Fibroblast of skin of left quadriceps (primary cell): Measurements from ENCODE around the gene MPPED1.

ENCODE experiments used
- DNase-seq, 2 experiments: peaks; one replicate each; pipeline ENCODE4 v3.0.0-alpha.2; 2013; ENCODE audit warnings: low read depth in 2 of 2

Gene MPPED1

DNA sequence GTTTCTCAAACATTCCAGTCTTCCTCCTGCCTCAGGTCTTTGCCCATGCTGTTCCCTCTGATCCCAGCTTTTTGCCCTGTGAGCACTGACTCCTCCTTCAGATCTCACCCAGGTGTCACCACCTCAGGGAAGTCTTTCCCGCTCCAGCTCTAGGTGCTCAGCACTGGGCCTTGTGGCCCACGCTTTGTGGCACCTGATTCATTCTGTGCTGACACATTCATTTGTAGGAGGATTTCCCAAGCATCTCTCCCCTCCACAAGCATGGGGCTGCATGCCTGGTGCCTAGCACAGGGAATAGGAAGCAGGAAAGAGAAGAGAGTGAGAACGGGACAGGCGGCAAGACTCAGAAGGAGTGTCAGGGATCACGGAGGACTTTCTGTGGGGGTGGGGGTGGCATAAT, 17.6 kb downstream of the MPPED1 start:
- DNase-seq: no peak

- DNase-seq: no peak
Observed at GRCh38 chr22:43431808-43432554, 20.2 kb downstream of the MPPED1 start.

DNA sequence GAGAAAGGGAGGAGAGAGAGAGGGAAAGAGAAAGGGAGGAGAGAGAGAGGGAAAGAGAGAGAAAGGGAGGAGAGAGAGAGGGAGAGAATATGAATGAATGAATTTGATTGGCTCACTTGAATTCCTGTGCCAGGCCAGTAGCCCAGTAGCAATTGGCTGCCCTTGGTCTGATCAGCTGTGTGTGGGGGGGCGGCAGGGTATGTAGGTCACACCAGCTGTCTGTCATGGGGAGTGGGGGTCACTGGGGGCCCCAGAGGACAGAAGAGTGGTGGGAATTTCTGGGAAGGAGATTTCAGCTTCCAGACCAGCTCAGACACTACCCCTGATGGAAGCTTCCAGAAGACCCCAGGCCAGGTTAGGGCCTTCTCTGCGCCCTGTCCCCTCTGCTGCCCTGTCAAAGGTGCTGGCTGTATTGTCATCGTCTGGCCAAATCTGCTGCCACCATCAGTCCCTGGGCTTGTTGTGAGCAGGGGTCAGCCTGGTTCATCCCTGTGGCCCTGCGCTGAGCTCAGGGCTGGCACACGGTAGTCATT, 21.1 kb downstream of the MPPED1 start:
- no peak for DNase-seq

GRCh38 chr22:43433451-43434274, 21.8 kb downstream of the MPPED1 start:
- no peak for DNase-seq

- no peak for DNase-seq
Observed at GRCh38 chr22:43434275-43434927, 22.6 kb downstream of the MPPED1 start.

DNA sequence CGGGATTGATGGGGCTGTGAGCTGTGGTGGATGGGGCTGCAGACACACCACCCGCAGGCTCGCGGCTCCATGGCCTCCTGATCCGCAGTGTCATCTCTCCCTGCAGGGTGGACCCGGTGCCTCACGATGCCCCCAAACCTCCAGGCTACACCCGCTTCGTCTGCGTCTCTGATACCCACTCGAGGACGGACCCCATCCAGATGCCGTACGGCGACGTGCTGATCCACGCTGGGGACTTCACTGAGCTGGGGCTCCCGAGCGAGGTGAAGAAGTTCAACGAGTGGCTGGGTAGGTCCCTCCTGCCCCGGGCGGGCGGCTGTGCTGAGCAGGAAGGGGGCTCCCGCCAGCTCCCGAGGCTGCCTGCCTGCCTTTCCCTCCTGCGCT, 23.1 kb downstream of the MPPED1 start:
- DNase-seq: no peak

GRCh38 chr22:43435851-43436811, 24.3 kb downstream of the MPPED1 start:
- DNase-seq: no peak

DNA sequence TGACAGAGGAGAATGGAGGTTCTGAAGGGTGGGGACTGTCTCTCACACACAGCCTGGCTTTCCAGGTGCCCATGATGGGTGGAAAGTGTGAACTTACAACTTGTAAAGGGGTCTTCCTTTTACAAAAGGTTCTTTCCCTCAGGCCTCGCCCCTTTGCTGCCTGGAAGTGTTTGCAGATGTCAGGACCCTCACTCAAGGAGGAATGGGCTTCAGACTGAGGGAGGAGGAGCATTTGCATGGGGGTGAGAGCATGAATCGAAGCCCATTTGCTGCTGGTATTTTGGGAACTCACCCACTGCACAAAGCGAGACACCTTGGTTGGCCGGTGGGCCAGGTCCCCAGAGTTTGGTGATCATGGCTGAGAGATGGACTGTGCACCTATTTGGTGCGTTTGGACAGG, 25.1 kb downstream of the MPPED1 start:
- DNase-seq: no peak

DNA sequence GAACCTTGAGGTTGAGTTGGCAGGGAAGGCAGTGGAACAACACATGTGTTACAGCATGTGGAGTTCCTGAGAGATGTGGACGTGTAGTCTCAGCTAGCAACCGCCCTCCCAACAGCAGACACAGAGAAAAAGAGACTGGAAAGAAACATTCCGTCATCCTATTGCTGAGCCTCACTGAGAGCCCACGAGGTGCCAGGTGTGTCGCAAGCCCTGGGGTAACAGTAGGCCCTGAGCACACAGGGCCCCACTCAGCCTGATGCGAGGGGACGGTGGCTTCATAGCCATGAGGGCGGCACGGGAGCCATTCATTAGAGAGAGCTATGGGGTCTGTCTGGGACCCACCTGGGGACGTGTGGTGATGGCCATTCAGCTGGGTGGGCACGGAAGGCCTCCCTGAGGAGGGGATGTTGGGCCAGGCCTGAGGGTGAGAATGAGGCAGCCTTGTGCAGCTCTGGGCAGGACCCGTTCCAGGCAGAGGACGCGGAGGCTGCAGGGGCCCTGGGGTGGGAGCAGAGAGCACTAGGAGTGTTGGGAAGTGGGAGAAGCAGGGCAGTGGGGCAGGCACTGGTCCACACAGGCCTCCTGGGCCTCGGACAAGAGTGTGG, 26.2 kb downstream of the MPPED1 start:
- DNase-seq: no peak

DNA sequence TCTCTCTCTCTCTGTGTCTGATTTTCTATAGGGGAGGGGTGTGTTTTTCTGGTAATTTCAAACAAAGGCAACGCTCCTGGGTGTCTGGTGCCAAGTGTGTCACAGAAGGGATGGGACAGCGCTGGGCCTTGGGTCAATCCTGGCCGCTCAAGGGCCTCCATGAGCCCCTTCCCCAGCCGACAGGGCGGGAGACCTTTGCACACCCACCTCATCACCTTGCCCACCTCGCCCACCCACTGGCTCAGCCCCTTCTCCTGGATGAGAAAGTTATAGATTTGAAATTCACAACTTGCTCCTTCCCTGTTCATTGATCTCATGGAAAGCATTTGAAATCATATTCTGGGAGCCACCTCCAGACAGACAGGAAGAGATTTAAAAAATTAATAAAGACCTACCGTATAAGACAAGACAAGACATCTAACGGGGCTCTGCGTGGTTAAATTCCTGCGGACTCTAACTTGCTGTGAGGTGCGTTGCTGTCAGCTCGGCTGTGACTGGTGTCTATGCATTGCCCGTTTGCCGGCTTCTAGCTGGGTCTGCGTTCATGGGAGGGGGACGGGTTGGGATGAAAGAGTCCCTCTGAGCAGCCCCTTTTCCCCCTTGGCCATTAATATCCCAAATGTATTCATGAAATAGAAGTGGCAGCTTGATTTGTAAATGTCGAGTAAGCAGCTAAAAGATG, 27.0 kb downstream of the MPPED1 start:
- DNase-seq: no peak

DNA sequence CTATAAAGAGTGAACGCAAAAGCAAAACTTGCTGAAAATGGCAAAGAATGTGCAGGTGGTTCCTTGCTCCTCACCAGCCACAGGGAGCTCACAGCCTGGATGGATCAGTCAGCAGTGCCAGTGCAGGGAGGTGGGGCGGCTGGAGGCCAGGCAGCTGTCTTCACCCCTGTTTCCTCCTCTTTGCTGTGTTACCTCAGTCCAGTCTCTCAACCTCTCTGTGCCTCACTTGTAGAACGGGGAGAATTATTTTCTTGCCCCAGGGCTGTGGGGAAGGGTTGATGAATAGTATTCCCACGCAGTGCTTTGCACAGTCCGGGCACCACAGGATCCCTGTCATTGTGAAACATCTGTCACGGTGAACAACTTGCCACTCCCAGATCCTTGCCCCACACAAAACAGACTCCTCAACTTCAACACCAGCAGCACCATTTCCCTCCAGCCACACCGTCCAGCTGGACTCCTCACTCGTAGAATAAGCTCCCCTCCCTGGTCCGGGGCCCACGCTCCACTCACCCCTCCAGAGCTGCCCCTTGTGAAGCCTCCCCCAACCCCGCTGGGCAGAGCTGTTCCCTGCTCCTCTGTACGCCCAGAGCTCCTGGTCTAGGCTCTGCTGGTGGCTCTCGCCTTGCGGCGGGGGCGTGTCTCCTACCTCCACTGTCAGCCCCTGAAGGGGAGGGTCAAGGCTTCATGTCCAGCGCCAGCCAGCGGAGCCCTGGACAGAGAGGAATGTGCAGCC, 27.7 kb downstream of the MPPED1 start:
- no peak for DNase-seq

- no peak for DNase-seq
Observed at GRCh38 chr22:43440104-43440387, 28.2 kb downstream of the MPPED1 start.

DNA sequence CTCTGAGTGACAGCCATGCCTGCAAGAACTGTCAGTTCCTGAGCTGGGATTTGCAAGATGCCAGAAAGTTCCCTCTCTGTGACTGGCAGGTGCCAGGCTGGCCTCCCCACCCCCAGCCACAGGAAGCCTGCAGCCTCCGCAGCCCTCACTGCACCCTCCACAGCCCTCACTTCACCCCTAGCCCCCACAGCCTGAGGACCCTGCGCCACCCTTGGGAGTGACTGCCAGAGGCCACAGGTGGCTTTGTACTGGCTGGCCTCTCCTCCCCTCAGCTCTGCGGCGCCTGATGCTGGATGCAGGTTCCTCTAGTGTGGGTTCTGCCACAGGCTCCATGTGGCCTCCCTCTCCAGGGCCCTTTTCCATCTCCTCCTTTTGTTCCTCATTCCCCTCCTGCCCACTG, 28.7 kb downstream of the MPPED1 start:
- no peak for DNase-seq

DNA sequence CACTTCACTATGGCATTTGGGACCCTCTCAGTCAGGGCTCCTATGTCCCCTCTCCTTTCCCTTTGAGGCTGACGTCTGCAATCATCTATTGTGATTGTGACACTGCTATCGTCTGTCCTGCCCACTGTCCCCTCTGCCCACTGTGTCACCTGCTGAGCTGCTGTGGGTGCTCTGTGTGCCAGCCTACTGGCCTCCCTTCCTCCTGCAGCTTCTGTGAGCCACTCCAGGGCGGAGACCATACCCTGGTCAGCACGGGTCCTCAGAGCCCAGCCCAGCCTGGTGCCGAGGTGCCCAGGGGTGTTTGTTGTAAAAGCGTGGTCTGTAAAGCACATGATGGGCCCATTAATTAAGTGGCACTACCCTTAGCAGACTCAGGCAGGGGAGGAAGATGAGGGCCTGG, 29.4 kb downstream of the MPPED1 start:
- DNase-seq: no peak

GRCh38 chr22:43441751-43442150, 29.9 kb downstream of the MPPED1 start:
- DNase-seq: no peak

DNA sequence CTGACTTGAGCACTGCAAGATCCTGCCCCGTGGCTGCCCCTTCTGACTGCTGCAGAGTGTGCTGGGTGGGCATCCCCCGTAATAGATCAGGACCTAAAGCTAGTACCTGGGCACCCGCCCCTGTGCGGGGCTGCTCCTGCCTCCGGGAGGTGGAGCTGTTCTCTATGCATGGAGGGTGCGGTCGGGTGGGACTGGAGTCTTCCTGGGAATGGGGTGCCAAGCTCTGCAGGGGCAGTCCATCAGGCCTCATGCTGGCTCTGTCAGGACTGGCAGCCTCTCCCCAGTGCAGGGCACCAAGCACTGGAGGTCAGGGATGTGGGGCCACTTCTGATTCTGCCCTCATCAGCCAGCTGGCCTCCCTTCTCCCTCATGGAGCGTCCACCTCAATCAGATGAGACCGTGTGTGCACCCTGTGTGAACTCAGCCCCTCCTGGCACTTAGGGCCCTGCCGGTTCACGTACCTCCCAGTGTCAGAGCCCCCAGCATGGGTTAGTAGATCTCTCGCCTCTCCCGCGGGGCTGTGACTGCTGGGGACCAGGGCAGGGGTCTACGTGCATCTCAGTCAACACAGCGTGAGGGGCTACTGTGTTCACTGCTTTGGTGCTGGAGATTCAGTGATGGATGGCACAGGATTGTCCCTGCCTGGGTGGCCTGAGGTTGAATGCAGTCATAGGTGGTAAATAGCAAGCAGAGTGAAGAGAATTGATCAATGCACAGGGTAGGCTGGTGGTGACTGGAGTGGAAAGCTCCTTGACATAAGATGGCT, 30.8 kb downstream of the MPPED1 start:
- DNase-seq: no peak

- DNase-seq: no peak
Observed at GRCh38 chr22:43443152-43443471, 31.3 kb downstream of the MPPED1 start.

GRCh38 chr22:43446037-43446803, 34.4 kb downstream of the MPPED1 start:
- no peak for DNase-seq
